Bronchial epithelial cell (primary cell): ENCODE measurements around the gene MYH14. TPM values are rescaled to one million over a fixed set of nuclear protein-coding genes. Genes with fewer than 3 reads are reported as not detected.

ENCODE experiments used
- DNase-seq: peaks from one replicate; pipeline ENCODE4 v3.0.0-alpha.2; 2010; ENCODE audit warnings: low read depth
- FAIRE-seq: peaks from 2 replicates; lab custom pipeline; 2011; peaks lifted over from hg19 to GRCh38; lab: Jason Lieb, UNC
- H3K27me3 ChIP-seq: 2 replicates; pipeline ENCODE4 v1.5.1; 2011; ENCODE audit warnings: low read length; ENCODE audit not compliant: control insufficient read depth, insufficient read depth
- H3K36me3 ChIP-seq: 2 replicates; pipeline ENCODE4 v1.5.1; 2011; ENCODE audit warnings: low read length; ENCODE audit not compliant: control insufficient read depth, insufficient read depth
- H3K4me3 ChIP-seq: 2 replicates; pipeline ENCODE4 v1.5.1; 2011; ENCODE audit warnings: mild to moderate bottlenecking, low read depth, low read length, control low read depth
- CTCF ChIP-seq: IDR thresholded peaks from 2 replicates; pipeline ENCODE4 v1.5.1; 2011; ENCODE audit warnings: mild to moderate bottlenecking, moderate library complexity, low read length, control low read depth, inconsistent platforms; ENCODE audit not compliant: insufficient read depth, severe bottlenecking
- total RNA-seq: library from RNA; depleted of rRNA; stranded (reverse); fragments of >200 nt; gene quantifications from 2 replicates; pipeline ENCODE4 v1.2.1, GENCODE V29; 2014

MYH14 gene
- total RNA-seq, 1 donor from 2014 or later: 6.8 TPM

GRCh38 chr19:50176775-50177174 is 26.6 kb upstream of the MYH14 start:
- DNase-seq (no peak), FAIRE-seq (no peak)
- Histone ChIP-seq H3K36me3 (no peaks in the 10 kb centered on the region), H3K27me3 (no peaks in the 10 kb centered on the region), H3K4me3 (no peak overlapping the region)
- TF ChIP-seq CTCF: no peak

GRCh38 chr19:50178320-50178719 is 25.1 kb upstream of the MYH14 start:
- no peaks in the 10 kb centered on the region for H3K27me3 ChIP-seq
- FAIRE-seq (no peak), DNase-seq (no peak)
- H3K36me3 ChIP-seq: no peaks in the 10 kb centered on the region
- no peak overlapping the region for H3K4me3 ChIP-seq
- TF ChIP-seq CTCF: no peak

GRCh38 chr19:50178859-50179537 is 24.4 kb upstream of the MYH14 start:
- Histone ChIP-seq H3K27me3 (no peaks in the 10 kb centered on the region), H3K4me3 (no peak overlapping the region), H3K36me3 (no peaks in the 10 kb centered on the region)
- DNase-seq (no peak), FAIRE-seq (no peak)
- no peak for TF ChIP-seq CTCF

GRCh38 chr19:50181121-50181520 is 22.3 kb upstream of the MYH14 start:
- no peak for FAIRE-seq
- Histone ChIP-seq H3K36me3 (no peaks in the 10 kb centered on the region), H3K4me3 (no peak overlapping the region), H3K27me3 (no peaks in the 10 kb centered on the region)
- no peak for TF ChIP-seq CTCF
- no peak for DNase-seq

GRCh38 chr19:50184196-50184595 is 19.2 kb upstream of the MYH14 start:
- no peaks in the 10 kb centered on the region for H3K36me3 ChIP-seq
- H3K4me3 ChIP-seq: no peak overlapping the region
- FAIRE-seq: no peak
- no peaks in the 10 kb centered on the region for H3K27me3 ChIP-seq
- DNase-seq: no peak
- TF ChIP-seq CTCF: no peak

GRCh38 chr19:50187937-50188336 is 15.5 kb upstream of the MYH14 start:
- Histone ChIP-seq H3K27me3 (no peaks in the 10 kb centered on the region), H3K36me3 (no peaks in the 10 kb centered on the region), H3K4me3 (no peak overlapping the region)
- FAIRE-seq (no peak), DNase-seq (no peak)
- no peak for TF ChIP-seq CTCF
